GM12891 (cell line): Measurements from ENCODE around the gene IFIT1.
"Not testable (repeated sequence)": the region's sequence is repeated elsewhere in the genome, so short reads cannot be mapped to it uniquely, and the experiment has no call there.

ENCODE experiments used
- POLR2AphosphoS5 ChIP-seq: IDR thresholded peaks from 2 replicates; pipeline ENCODE4 v1.6.1; 2011; ENCODE audit warnings: low read depth, low read length, control low read depth
- TAF1 ChIP-seq: IDR thresholded peaks from 2 replicates; pipeline ENCODE4 v1.6.1; 2011; ENCODE audit warnings: low read depth, low read length, control low read depth

DNA sequence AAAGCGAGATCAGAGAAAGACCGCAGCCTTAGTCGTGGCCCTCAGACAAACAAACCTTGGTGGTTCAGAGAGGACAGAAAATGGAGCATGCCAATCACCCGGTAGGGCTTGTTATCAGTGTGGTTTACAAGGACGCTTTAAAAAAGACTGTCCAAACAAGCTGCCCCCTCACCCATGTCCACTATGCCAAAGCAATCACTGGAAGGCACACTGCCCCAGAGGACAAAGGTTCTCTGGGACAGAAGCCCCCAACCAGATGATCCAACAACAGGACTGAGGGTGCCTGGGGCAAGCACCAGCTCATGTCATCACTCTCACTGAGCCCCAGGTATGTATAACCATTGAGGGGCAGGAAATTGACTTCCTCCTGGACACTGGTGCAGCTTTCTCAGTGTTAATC lies 16.9 kb downstream of the IFIT1 start:
- not testable (repeated sequence) for TF ChIP-seq POLR2AphosphoS5, TAF1
